H9 (cell line): ENCODE measurements around the gene KRTAP10-12. TPM values are rescaled to one million over a fixed set of nuclear protein-coding genes. Genes with fewer than 3 reads are reported as not detected.

Source experiments
- DNase-seq: peaks from one replicate; pipeline ENCODE4 v3.0.0-alpha.2; 2017
- H2AFZ ChIP-seq: one replicate; pipeline ENCODE4 v1.6.1; 2013; ENCODE audit warnings: mild to moderate bottlenecking, low read length, control low read depth, moderate library complexity
- H2AK5ac ChIP-seq: 2 replicates; pipeline ENCODE4 v1.6.1; 2013; ENCODE audit warnings: low read length, control low read depth, mixed read lengths; ENCODE audit not compliant: insufficient read length
- H2BK120ac ChIP-seq: one replicate; pipeline ENCODE4 v1.6.1; 2013; ENCODE audit warnings: low read depth, mild to moderate bottlenecking, low read length, control low read depth, inconsistent platforms; ENCODE audit not compliant: poor library complexity, severe bottlenecking
- H2BK12ac ChIP-seq: 2 replicates; pipeline ENCODE4 v1.6.1; 2013; ENCODE audit warnings: low read length, control low read depth, mixed read lengths, low read depth; ENCODE audit not compliant: insufficient read length
- H2BK15ac ChIP-seq: 2 replicates; pipeline ENCODE4 v1.6.1; 2013; ENCODE audit warnings: low read depth, low read length, control low read depth
- H2BK20ac ChIP-seq: one replicate; pipeline ENCODE4 v1.6.1; 2013; ENCODE audit warnings: low read depth, mild to moderate bottlenecking, low read length, control low read depth, inconsistent platforms; ENCODE audit not compliant: poor library complexity, severe bottlenecking
- H2BK5ac ChIP-seq: 2 replicates; pipeline ENCODE4 v1.6.1; 2013; ENCODE audit warnings: low read length, control low read depth, mixed read lengths; ENCODE audit not compliant: insufficient read length
- H3K14ac ChIP-seq: 2 replicates; pipeline ENCODE4 v1.6.1; 2013; ENCODE audit warnings: low read length, control low read depth; ENCODE audit not compliant: insufficient read depth
- H3K18ac ChIP-seq: 2 replicates; pipeline ENCODE4 v1.6.1; 2013; ENCODE audit warnings: low read depth, mild to moderate bottlenecking, mixed read lengths, low read length, control low read depth; ENCODE audit not compliant: insufficient read length
- H3K23ac ChIP-seq: 2 replicates; pipeline ENCODE4 v1.6.1; 2013; ENCODE audit warnings: low read length, control low read depth, mixed read lengths, low read depth; ENCODE audit not compliant: insufficient read length
- H3K23me2 ChIP-seq: 2 replicates; pipeline ENCODE4 v1.6.1; 2013; ENCODE audit warnings: low read depth, mild to moderate bottlenecking, mixed read lengths, low read length, control low read depth; ENCODE audit not compliant: insufficient read length, poor library complexity, severe bottlenecking
- H3K27ac ChIP-seq: 2 replicates; pipeline ENCODE4 v1.5.1; 2013; ENCODE audit warnings: low read length, control low read depth, mixed read lengths, low read depth; ENCODE audit not compliant: insufficient read length
- H3K27me3 ChIP-seq: 2 replicates; pipeline ENCODE4 v1.6.1; 2013; ENCODE audit warnings: low read length, control low read depth, inconsistent platforms; ENCODE audit not compliant: insufficient read depth
- H3K4ac ChIP-seq: 2 replicates; pipeline ENCODE4 v1.6.1; 2013; ENCODE audit warnings: low read depth, mild to moderate bottlenecking, control low read depth, inconsistent platforms, low read length, moderate library complexity
- H3K4me1 ChIP-seq: 2 replicates; pipeline ENCODE4 v1.6.1; 2013; ENCODE audit warnings: low read length, control low read depth, inconsistent platforms; ENCODE audit not compliant: insufficient read depth
- H3K4me2 ChIP-seq: 2 replicates; pipeline ENCODE4 v1.6.1; 2013; ENCODE audit warnings: low read length, control low read depth, mixed read lengths; ENCODE audit not compliant: insufficient read length, insufficient read depth
- H3K56ac ChIP-seq: 2 replicates; pipeline ENCODE4 v1.6.1; 2013; ENCODE audit warnings: low read depth, mild to moderate bottlenecking, mixed read lengths, low read length, control low read depth; ENCODE audit not compliant: insufficient read length
- H3K79me1 ChIP-seq: 2 replicates; pipeline ENCODE4 v1.6.1; 2013; ENCODE audit warnings: low read depth, mild to moderate bottlenecking, moderate library complexity, low read length, control low read depth, inconsistent platforms; ENCODE audit not compliant: insufficient read depth, poor library complexity, severe bottlenecking
- H3K79me2 ChIP-seq: 2 replicates; pipeline ENCODE4 v1.6.1; 2013; ENCODE audit warnings: low read length, control low read depth, inconsistent platforms; ENCODE audit not compliant: insufficient read depth
- H3K9ac ChIP-seq: 2 replicates; pipeline ENCODE4 v1.6.1; 2013; ENCODE audit warnings: low read length, control low read depth, mixed read lengths; ENCODE audit not compliant: insufficient read length; ENCODE audit errors: extremely low read depth
- H3K9me3 ChIP-seq: one replicate; pipeline ENCODE4 v1.6.1; 2013; ENCODE audit warnings: low read depth, low read length, inconsistent platforms; ENCODE audit not compliant: control insufficient read depth
- H3T11ph ChIP-seq: one replicate; pipeline ENCODE4 v1.6.1; 2013; ENCODE audit warnings: mild to moderate bottlenecking, low read length, control low read depth, inconsistent platforms
- H4K20me1 ChIP-seq: one replicate; pipeline ENCODE4 v1.6.1; 2013; ENCODE audit not compliant: control insufficient read depth, insufficient read length, insufficient read depth
- H4K5ac ChIP-seq: 2 replicates; pipeline ENCODE4 v1.6.1; 2013; ENCODE audit warnings: low read depth, mild to moderate bottlenecking, mixed read lengths, low read length, control low read depth; ENCODE audit not compliant: insufficient read length
- H4K8ac ChIP-seq: replicated peaks from 2 replicates; pipeline ENCODE4 v1.6.1; 2013; ENCODE audit warnings: low read length, control low read depth, mixed read lengths, low read depth; ENCODE audit not compliant: insufficient read length
- H4K91ac ChIP-seq: 2 replicates; pipeline ENCODE4 v1.6.1; 2013; ENCODE audit warnings: low read depth, mild to moderate bottlenecking, moderate library complexity, mixed read lengths, low read length, control low read depth; ENCODE audit not compliant: insufficient read length
- H3K27ac Mint-ChIP-seq, 3 experiments: 2 replicates in 2 of 3; 3 replicates in 1 of 3; pipeline ENCODE4 v1.8.0; 2020 to 2021; ENCODE audit warnings: mixed read lengths in 3 of 3, mild to moderate bottlenecking in 1 of 3, moderate library complexity in 1 of 3
- H3K27me3 Mint-ChIP-seq: 2 replicates; pipeline ENCODE4 v1.8.0; 2021; ENCODE audit warnings: low read depth, mild to moderate bottlenecking, moderate library complexity, mixed read lengths
- H3K36me3 Mint-ChIP-seq, 3 experiments: 2 replicates in 2 of 3; 3 replicates in 1 of 3; pipeline ENCODE4 v1.8.0; 2020 to 2021; ENCODE audit warnings: low read depth in 3 of 3, mixed read lengths in 3 of 3; ENCODE audit not compliant: insufficient read depth in 1 of 3
- H3K4me1 Mint-ChIP-seq, 2 experiments: 2 replicates each; pipeline ENCODE4 v1.8.0; 2020; ENCODE audit warnings: mixed read lengths in 2 of 2
- H3K4me3 Mint-ChIP-seq, 2 experiments: 2 replicates in 1 of 2; 3 replicates in 1 of 2; pipeline ENCODE4 v1.8.0; 2020 to 2021; ENCODE audit warnings: mild to moderate bottlenecking in 2 of 2, mixed read lengths in 2 of 2, moderate library complexity in 1 of 2
- H3K9me3 Mint-ChIP-seq, 2 experiments: 2 replicates in 1 of 2; 3 replicates in 1 of 2; pipeline ENCODE4 v1.8.0; 2020; ENCODE audit warnings: mild to moderate bottlenecking in 2 of 2, mixed read lengths in 2 of 2, moderate library complexity in 1 of 2
- CTCF ChIP-seq: fragments of 200-600 bp; sonication (generic); conservative IDR thresholded peaks from 3 replicates; pipeline ENCODE4 v1.8.0; 2021; ENCODE audit warnings: antibody characterized with exemption, mild to moderate bottlenecking
- WGBS: extraction: QIAGEN DNeasy Blood & Tissue Kit; methylation state at CpG from one replicate; pipeline ENCODE4 v1.1.7; 2013; ENCODE audit warnings: missing lambda C conversion rate, low lambda C conversion rate, mixed read lengths; ENCODE audit not compliant: insufficient read length; ENCODE audit errors: extremely low coverage; 5-methylcytosine and 5-hydroxymethylcytosine counted together
- total RNA-seq: library from RNA; stranded (reverse); gene quantifications from 2 replicates; pipeline ENCODE4 v1.2.1, GENCODE V29; 2021

KRTAP10-12 gene
- total RNA-seq, 1 experiment from 2014 or later = not detected

DNA sequence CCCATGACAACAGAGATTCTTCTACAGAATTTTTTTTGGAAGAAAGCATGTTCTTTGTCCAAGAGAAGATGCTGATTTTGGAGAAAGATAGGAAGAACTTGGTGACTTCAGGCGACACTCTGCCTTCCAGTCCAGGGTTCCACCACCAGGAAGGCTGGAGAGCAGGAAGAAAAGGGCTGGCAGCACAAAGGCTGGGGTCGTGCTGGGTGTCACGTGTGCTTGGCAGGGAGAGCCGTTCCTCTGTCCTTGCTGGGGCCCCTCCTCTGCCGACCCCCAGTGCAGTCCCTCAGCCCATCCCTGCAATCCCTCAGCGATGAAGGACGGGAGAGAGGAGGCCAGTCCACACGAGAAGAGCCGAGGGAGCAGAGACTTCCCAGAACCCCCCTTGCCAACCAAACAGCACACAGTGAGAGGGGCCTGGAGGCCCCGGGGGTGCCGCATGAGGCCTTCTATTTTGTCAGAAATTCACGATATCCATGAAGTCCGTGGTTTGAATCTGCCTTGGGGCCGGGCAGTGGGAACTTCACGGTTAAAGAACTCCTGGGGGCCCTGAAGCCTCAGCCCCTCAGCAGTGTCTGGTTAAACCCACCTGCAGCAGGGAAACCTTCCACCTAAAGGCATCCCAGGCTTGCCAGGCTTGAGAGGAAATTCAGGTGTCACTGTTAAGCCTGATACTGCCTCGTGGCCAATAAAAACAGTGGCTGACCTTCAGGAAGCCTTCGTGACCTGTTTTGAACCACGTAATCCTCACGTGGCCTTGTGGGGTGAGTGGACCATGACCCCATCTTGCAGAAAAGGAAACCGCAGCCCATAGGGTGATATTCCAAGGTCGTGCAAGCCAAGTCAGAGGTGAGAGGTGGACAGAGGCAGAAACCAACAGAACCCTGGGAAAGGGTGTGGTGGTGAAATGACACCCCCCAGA lies 3.4 kb downstream of the KRTAP10-12 start:
- Histone ChIP-seq H3K9ac (no peak overlapping the region), H2BK12ac (no peak overlapping the region), H4K91ac (no peak overlapping the region), H4K8ac (no peak overlapping the region), H3K23ac (no peak overlapping the region), H3K18ac (no peak overlapping the region), H3K14ac (no peak overlapping the region; the same call in 1 of the 2 replicates), H3K4me1 (peaks cover 13% of the 10 kb centered on the region; the same call in 1 of the 2 replicates), H4K20me1 (no peaks in the 10 kb centered on the region), H4K5ac (no peak overlapping the region), H2BK15ac (no peak overlapping the region), H2AFZ (no peak overlapping the region), H3K27me3 (no peaks in the 10 kb centered on the region; the same call in 1 of the 2 replicates), H2BK5ac (no peak overlapping the region), H3K9me3 (no peaks in the 10 kb centered on the region), H2AK5ac (no peak overlapping the region), H3K23me2 (no peaks in the 10 kb centered on the region), H3K56ac (no peak overlapping the region), H3K27ac (no peak overlapping the region), H3K79me1 (no peaks in the 10 kb centered on the region), H3T11ph (no peak overlapping the region), H3K4ac (no peak overlapping the region), H2BK20ac (no peak overlapping the region), H3K4me2 (no peak overlapping the region), H2BK120ac (no peak overlapping the region), H3K79me2 (no peaks in the 10 kb centered on the region)
- WGBS = no CpG with 5 or more reads among the region's 21 CpGs
- Mint-ChIP-seq H3K9me3 (no peaks in the 10 kb centered on the region; a peak in 1 of 5 replicates), H3K27me3 (peaks cover 16% of the 10 kb centered on the region), H3K4me3 (no peak overlapping the region), H3K27ac (no peak overlapping the region; a peak in 1 of 7 replicates), H3K4me1 (peaks cover 80 to 87% of the 10 kb centered on the region in 2 experiments), H3K36me3 (no peaks in the 10 kb centered on the region; a peak in 1 of 7 replicates)
- no peak for DNase-seq
- no peak for TF ChIP-seq CTCF
